WERI-Rb-1 (cell line): ENCODE data around the gene SLIT3.

Source experiments
- DNase-seq: peaks from one replicate; pipeline ENCODE4 v3.0.0-alpha.2; 2020
- H3K27ac ChIP-seq: fragments of 250-450 bp; sonication (Bioruptor Pico); 2 replicates; pipeline ENCODE4 v1.5.1; 2020; ENCODE audit warnings: mild to moderate bottlenecking, moderate library complexity
- H3K27me3 ChIP-seq: fragments of 250-450 bp; sonication (Bioruptor Pico); 2 replicates; pipeline ENCODE4 v1.5.1; 2021; ENCODE audit warnings: mild to moderate bottlenecking, low read depth, moderate library complexity; ENCODE audit not compliant: insufficient read depth, severe bottlenecking
- H3K36me3 ChIP-seq: fragments of 250-450 bp; sonication (Bioruptor Pico); 2 replicates; pipeline ENCODE4 v1.5.1; 2020; ENCODE audit warnings: mild to moderate bottlenecking, moderate library complexity
- H3K4me3 ChIP-seq: 2 replicates; pipeline ENCODE4 v1.5.1; 2011; ENCODE audit warnings: low read depth, mild to moderate bottlenecking, control low read depth, low read length
- H3K9me3 ChIP-seq: fragments of 250-450 bp; sonication (Bioruptor Pico); 2 replicates; pipeline ENCODE4 v1.5.1; 2021; ENCODE audit warnings: mild to moderate bottlenecking, moderate library complexity; ENCODE audit not compliant: severe bottlenecking
- CTCF ChIP-seq: IDR thresholded peaks from 2 replicates; pipeline ENCODE4 v1.5.1; 2011; ENCODE audit warnings: low read depth, mild to moderate bottlenecking, control low read depth, inconsistent platforms, low read length

SLIT3 gene

GRCh38 chr5:169104937-169105494 lies 195.9 kb downstream of the SLIT3 start:
- Histone ChIP-seq H3K27me3 (peaks cover 73% of the 10 kb centered on the region), H3K27ac (no peak overlapping the region), H3K36me3 (no peaks in the 10 kb centered on the region), H3K9me3 (no peaks in the 10 kb centered on the region), H3K4me3 (no peak overlapping the region)
- DNase-seq = no peak
- TF ChIP-seq CTCF = no peak

GRCh38 chr5:169103586-169104181 lies 197.3 kb downstream of the SLIT3 start:
- no peak for TF ChIP-seq CTCF
- Histone ChIP-seq H3K36me3 (no peaks in the 10 kb centered on the region), H3K27ac (no peak overlapping the region), H3K9me3 (no peaks in the 10 kb centered on the region), H3K4me3 (no peak overlapping the region), H3K27me3 (peaks cover 81% of the 10 kb centered on the region)
- no peak for DNase-seq

GRCh38 chr5:169101966-169102365 lies 199.0 kb downstream of the SLIT3 start:
- H3K27ac ChIP-seq = no peak overlapping the region
- TF ChIP-seq CTCF = no peak
- no peaks in the 10 kb centered on the region for H3K36me3 ChIP-seq
- DNase-seq = no peak
- no peaks in the 10 kb centered on the region for H3K9me3 ChIP-seq
- peaks cover 84% of the 10 kb centered on the region for H3K27me3 ChIP-seq
- no peak overlapping the region for H3K4me3 ChIP-seq

- no peaks in the 10 kb centered on the region for H3K9me3 ChIP-seq
- TF ChIP-seq CTCF = no peak
- peaks cover 85% of the 10 kb centered on the region for H3K27me3 ChIP-seq
- H3K36me3 ChIP-seq = no peaks in the 10 kb centered on the region
- DNase-seq = no peak
- no peak overlapping the region for H3K27ac ChIP-seq
- no peak overlapping the region for H3K4me3 ChIP-seq
These were observed 200.2 kb downstream of the SLIT3 start for GRCh38 chr5:169100735-169101075.

GRCh38 chr5:169099801-169100734 lies 200.9 kb downstream of the SLIT3 start:
- H3K4me3 ChIP-seq = no peak overlapping the region
- DNase-seq = no peak
- H3K27ac ChIP-seq = no peak overlapping the region
- no peaks in the 10 kb centered on the region for H3K36me3 ChIP-seq
- TF ChIP-seq CTCF = no peak
- H3K9me3 ChIP-seq = no peaks in the 10 kb centered on the region
- H3K27me3 ChIP-seq = peaks cover 86% of the 10 kb centered on the region
